SK-N-SH (cell line): Measurements from ENCODE around the gene RABL6. TPM values are rescaled to one million over a fixed set of nuclear protein-coding genes. Genes with fewer than 3 reads are reported as not detected.

Experiments used
- CTCF ChIA-PET: fragments of 300-600, 350-600 bp; formaldehyde crosslinking; extraction: SDS; loops from one replicate; lab custom pipeline; 2021; lab: Yijun Ruan, JAX
- POLR2A ChIA-PET: fragments of 350-600 bp; sonication (Branson Sonifier 250); formaldehyde crosslinking; extraction: SDS; loops from one replicate; lab custom pipeline; 2020; ENCODE audit warnings: antibody characterized with exemption, inconsistent platforms; lab: Yijun Ruan, JAX
- DNase-seq: peaks from one replicate; pipeline ENCODE4 v3.0.0; 2012
- H2AFZ ChIP-seq: fragments of 200-600 bp; sonication (generic); 2 replicates; pipeline ENCODE4 v1.8.1; 2016; ENCODE audit warnings: antibody characterized with exemption, mild to moderate bottlenecking, low read depth
- H3F3A ChIP-seq: fragments of 200-600 bp; sonication (generic); replicated peaks from 2 replicates; pipeline ENCODE3; 2016; ENCODE audit warnings: antibody characterized with exemption, mild to moderate bottlenecking; ENCODE audit not compliant: insufficient read depth
- H3K27ac ChIP-seq, 2 experiments: fragments of 200-500 bp in 1 of 2; fragments of 200-600 bp in 1 of 2; sonication (Bioruptor generic) in 1 of 2; sonication (generic), shearing (Covaris generic) in 1 of 2; 2 replicates each; pipeline versions ENCODE4 v1.5.1 to v1.6.1; 2014 to 2016; ENCODE audit warnings: low read depth in 2 of 2, inconsistent platforms in 1 of 2, low read length in 1 of 2, mild to moderate bottlenecking in 1 of 2, mixed read lengths in 1 of 2
- H3K27me3 ChIP-seq: fragments of 200-600 bp; sonication (generic), shearing (Covaris generic); 2 replicates; pipeline ENCODE4 v1.6.1; 2016; ENCODE audit warnings: mixed run types; ENCODE audit not compliant: insufficient read depth
- H3K36me3 ChIP-seq, 2 experiments: fragments of 200-500 bp in 1 of 2; fragments of 200-600 bp in 1 of 2; sonication (Bioruptor generic) in 1 of 2; sonication (generic) in 1 of 2; replicated peaks in 1 of 2; 2 replicates each; pipeline versions ENCODE3 to v1.5.1; 2014 to 2016; ENCODE audit warnings: low read length in 1 of 2, mild to moderate bottlenecking in 1 of 2; ENCODE audit not compliant: insufficient read depth in 2 of 2, control insufficient read depth in 1 of 2
- H3K4me1 ChIP-seq, 2 experiments: fragments of 200-500 bp in 1 of 2; fragments of 200-600 bp in 1 of 2; sonication (Bioruptor generic) in 1 of 2; sonication (generic), shearing (Covaris generic) in 1 of 2; 2 replicates each; pipeline versions ENCODE4 v1.5.1 to v1.6.1; 2014 to 2016; ENCODE audit warnings: low read depth in 1 of 2, low read length in 1 of 2, mixed run types in 1 of 2; ENCODE audit not compliant: insufficient read depth in 2 of 2, control insufficient read depth in 1 of 2
- H3K4me2 ChIP-seq: fragments of 200-600 bp; sonication (generic), shearing (Covaris generic); 2 replicates; pipeline ENCODE4 v1.6.1; 2017; ENCODE audit warnings: mixed run types
- H3K4me3 ChIP-seq, 2 experiments: fragments of 200-500 bp in 1 of 2; fragments of 200-600 bp in 1 of 2; sonication (Bioruptor generic) in 1 of 2; sonication (generic), shearing (Covaris generic) in 1 of 2; 2 replicates each; pipeline versions ENCODE4 v1.5.1 to v1.8.1; 2014 to 2016; ENCODE audit warnings: low read depth in 2 of 2, inconsistent platforms in 1 of 2, low read length in 1 of 2, mild to moderate bottlenecking in 1 of 2, mixed read lengths in 1 of 2, moderate library complexity in 1 of 2
- H3K79me2 ChIP-seq: fragments of 200-600 bp; sonication (generic); 2 replicates; pipeline ENCODE4 v1.8.1; 2017; ENCODE audit warnings: mild to moderate bottlenecking; ENCODE audit not compliant: insufficient read depth
- H3K9ac ChIP-seq: fragments of 200-600 bp; sonication (generic); 2 replicates; pipeline ENCODE4 v1.6.1; 2017; ENCODE audit warnings: mixed run types
- H3K9me2 ChIP-seq: fragments of 200-600 bp; sonication (generic); 2 replicates; pipeline ENCODE4 v1.6.1; 2017; ENCODE audit warnings: mixed run types
- H3K9me3 ChIP-seq: fragments of 200-600 bp; sonication (generic); 2 replicates; pipeline ENCODE4 v1.6.1; 2017; ENCODE audit warnings: mixed run types, mild to moderate bottlenecking, moderate library complexity
- H4K20me1 ChIP-seq: fragments of 200-600 bp; sonication (generic); 2 replicates; pipeline ENCODE4 v1.6.1; 2017; ENCODE audit warnings: mild to moderate bottlenecking, mixed run types; ENCODE audit not compliant: insufficient read depth
- CHD2 ChIP-seq: fragments of 150-350 bp; IDR thresholded peaks from 2 replicates; pipeline ENCODE4 v1.6.1; 2018; ENCODE audit warnings: low read length; ENCODE audit not compliant: partially characterized antibody
- ELF1 ChIP-seq: IDR thresholded peaks from 2 replicates; pipeline ENCODE4 v1.4.0; 2012
- EZH2phosphoT487 ChIP-seq: fragments of 200-600 bp; sonication (generic); IDR thresholded peaks from 2 replicates; pipeline ENCODE4 v1.6.1; 2017; ENCODE audit warnings: low read depth, mixed run types, mild to moderate bottlenecking, antibody characterized with exemption, moderate library complexity, borderline replicate concordance
- FOSL2 ChIP-seq: IDR thresholded peaks from 2 replicates; pipeline ENCODE4 v1.4.0; 2012; ENCODE audit warnings: low read depth, mild to moderate bottlenecking, moderate library complexity, borderline replicate concordance
- JUND ChIP-seq: IDR thresholded peaks from 2 replicates; pipeline ENCODE4 v1.4.0; 2012
- MXI1 ChIP-seq: IDR thresholded peaks from 2 replicates; pipeline ENCODE4 v1.6.1; 2012; ENCODE audit warnings: mild to moderate bottlenecking, low read depth, low read length, improper control_type of control experiment
- NFIC ChIP-seq: IDR thresholded peaks from 2 replicates; pipeline ENCODE4 v1.4.0; 2012; ENCODE audit warnings: borderline replicate concordance
- NRF1 ChIP-seq: IDR thresholded peaks from 2 replicates; pipeline ENCODE4 v1.6.1; 2012; ENCODE audit warnings: low read depth, mild to moderate bottlenecking, low read length
- RCOR1 ChIP-seq: fragments of 150-350 bp; IDR thresholded peaks from 2 replicates; pipeline ENCODE4 v1.6.1; 2017; ENCODE audit warnings: antibody characterized with exemption, low read length
- RFX5 ChIP-seq: IDR thresholded peaks from 2 replicates; pipeline ENCODE4 v1.6.1; 2012; ENCODE audit warnings: mild to moderate bottlenecking, improper control_type of control experiment, low read length
- RXRA ChIP-seq: IDR thresholded peaks from 2 replicates; pipeline ENCODE4 v1.4.0; 2012; ENCODE audit warnings: low read depth, mild to moderate bottlenecking, borderline replicate concordance
- SMC3 ChIP-seq: IDR thresholded peaks from 2 replicates; pipeline ENCODE4 v1.6.1; 2012; ENCODE audit warnings: low read depth, low read length, improper control_type of control experiment
- WGBS: methylation state at CpG from one replicate; pipeline ENCODE4 v1.1.6; 2017; ENCODE audit warnings: low lambda C conversion rate; 5-methylcytosine and 5-hydroxymethylcytosine counted together
- polyA plus RNA-seq, 3 experiments: library from polyadenylated mRNA; depleted of rRNA; stranded (reverse); fragments of >200 nt; gene quantifications; 2 replicates each; pipeline ENCODE4 v1.2.3, GENCODE V29; 2012
- TF ChIP-seq, protein P1 (sequence below): IDR thresholded peaks from 2 replicates; pipeline ENCODE4 v1.4.0; 2012; ENCODE audit warnings: low read depth, borderline replicate concordance
- TF ChIP-seq, protein P2 (sequence below): fragments of 200-600 bp; sonication (generic); IDR thresholded peaks from 2 replicates; pipeline ENCODE4 v1.6.1; 2017; ENCODE audit warnings: antibody characterized with exemption, mild to moderate bottlenecking, moderate library complexity

Gene RABL6
- polyA plus RNA-seq, 1 of the 3 experiments (the other 2 are of a cell fraction), result 43.6 TPM

DNA sequence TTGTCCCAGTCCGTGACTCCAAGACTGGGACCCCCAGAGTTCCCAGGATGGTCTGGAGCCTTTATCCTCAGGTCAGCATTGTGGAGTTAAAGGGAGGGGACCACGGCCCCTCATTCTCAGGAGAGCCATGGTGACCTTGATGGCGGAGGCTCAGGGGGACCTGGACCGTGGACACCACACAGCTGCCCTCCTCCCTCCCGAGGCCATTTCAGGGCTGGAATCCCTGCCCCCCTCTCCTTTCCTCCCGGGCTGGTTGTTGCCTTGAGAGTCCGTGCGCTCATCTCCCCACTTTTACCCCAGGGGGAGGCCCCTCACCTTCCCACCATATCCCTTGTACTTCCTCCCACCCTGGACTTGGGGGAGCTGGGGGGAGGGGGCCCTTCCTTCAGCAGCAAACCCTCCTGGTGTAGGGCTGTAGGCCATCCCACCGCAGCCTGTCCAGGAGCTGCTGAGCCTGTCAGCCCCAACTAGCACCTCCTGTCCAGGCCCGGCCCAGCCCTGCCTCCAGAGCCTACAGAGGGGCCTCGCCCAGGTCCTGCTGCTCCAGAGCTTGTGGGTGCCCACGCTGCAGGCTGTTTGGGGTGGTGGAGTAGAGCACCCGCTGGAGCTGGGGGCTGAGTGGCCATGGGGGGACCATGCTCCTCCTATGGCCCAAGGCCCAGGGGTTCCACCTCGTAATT is 20.2 kb downstream of the RABL6 start:
- no peaks in the 10 kb centered on the region for H3K27me3 ChIP-seq
- H3K79me2 ChIP-seq, result no peaks in the 10 kb centered on the region
- POLR2A ChIA-PET, result interaction anchor here (1.8 kb wide), 1 partner anchor 14 kb away, joined by 4 read pairs; the partner anchor contains the start of gene AJM1
- peaks cover 7 to 80% of the 10 kb centered on the region in 2 experiments for H3K36me3 ChIP-seq
- DNase-seq, result no peak
- no peak overlapping the region for H3K4me3 ChIP-seq
- no peaks in the 10 kb centered on the region for H3K4me1 ChIP-seq
- no peak overlapping the region for H2AFZ ChIP-seq
- H3K9me2 ChIP-seq, result no peaks in the 10 kb centered on the region
- H3K4me2 ChIP-seq, result no peak overlapping the region
- CTCF ChIA-PET, result interaction anchor here (1.1 to 1.5 kb wide), 3 partner anchors 8 to 18 kb away, joined by 3 to 4 read pairs (median 3); no protein-coding TSS in a partner anchor
- H4K20me1 ChIP-seq, result no peaks in the 10 kb centered on the region
- H3K27ac ChIP-seq, result no peak overlapping the region
- no peak overlapping the region for H3K9ac ChIP-seq
- TF ChIP-seq NFIC (no peak), NRF1 (no peak)
- H3F3A ChIP-seq, result no peaks in the 10 kb centered on the region
- 96% methylated on average over 13 of the region's 14 CpGs for WGBS
- H3K9me3 ChIP-seq, result no peaks in the 10 kb centered on the region

DNA sequence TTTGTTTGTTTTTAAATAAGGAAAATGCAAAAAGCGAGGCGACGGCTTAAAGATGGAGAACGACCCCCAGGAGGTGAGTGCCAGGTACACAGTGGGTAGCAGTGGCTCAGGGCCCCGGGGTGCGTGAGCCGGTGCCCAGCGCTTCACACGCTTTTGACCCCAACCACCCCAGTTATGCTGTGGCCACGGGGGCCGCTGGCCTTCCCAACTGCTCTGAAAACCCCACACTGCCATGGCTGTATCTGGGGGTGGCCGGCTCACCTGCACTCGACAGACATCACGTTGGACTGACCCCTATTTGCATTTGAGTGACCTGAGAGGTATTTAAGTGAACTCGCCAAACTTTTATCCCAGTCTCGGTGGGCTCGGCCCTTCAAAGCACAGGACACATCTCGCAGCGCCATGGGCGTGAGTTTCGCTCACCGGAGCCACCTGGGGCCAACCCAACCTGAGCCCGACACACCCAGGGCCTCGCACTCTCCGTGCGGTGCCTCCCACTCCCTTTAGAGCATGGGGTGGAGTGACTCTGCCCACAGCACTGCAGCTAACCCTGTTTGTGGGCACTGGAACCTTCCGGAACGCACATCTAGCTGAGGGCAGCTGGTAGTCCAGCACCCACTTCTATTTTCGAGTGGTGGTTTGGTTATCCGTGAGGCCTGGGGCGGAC is 20.9 kb downstream of the RABL6 start:
- Histone ChIP-seq H4K20me1 (no peaks in the 10 kb centered on the region), H3K4me2 (no peak overlapping the region), H3K9ac (no peak overlapping the region), H3K79me2 (no peaks in the 10 kb centered on the region), H3K9me2 (no peaks in the 10 kb centered on the region), H3K9me3 (no peaks in the 10 kb centered on the region), H3K36me3 (peaks cover 7 to 76% of the 10 kb centered on the region in 2 experiments), H2AFZ (no peak overlapping the region), H3K27me3 (no peaks in the 10 kb centered on the region), H3K4me1 (no peaks in the 10 kb centered on the region), H3K4me3 (no peak overlapping the region), H3K27ac (no peak overlapping the region), H3F3A (no peaks in the 10 kb centered on the region)
- CTCF ChIA-PET, result interaction anchor here (0.7 to 5.7 kb wide), 4 partner anchors 8 to 16 kb away, joined by 3 to 36 read pairs (median 3); partner anchors contain the start of gene AJM1
- no peak for DNase-seq
- TF ChIP-seq, protein P1, sequence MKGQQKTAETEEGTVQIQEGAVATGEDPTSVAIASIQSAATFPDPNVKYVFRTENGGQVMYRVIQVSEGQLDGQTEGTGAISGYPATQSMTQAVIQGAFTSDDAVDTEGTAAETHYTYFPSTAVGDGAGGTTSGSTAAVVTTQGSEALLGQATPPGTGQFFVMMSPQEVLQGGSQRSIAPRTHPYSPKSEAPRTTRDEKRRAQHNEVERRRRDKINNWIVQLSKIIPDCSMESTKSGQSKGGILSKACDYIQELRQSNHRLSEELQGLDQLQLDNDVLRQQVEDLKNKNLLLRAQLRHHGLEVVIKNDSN, result no peak
- TF ChIP-seq, protein P2, sequence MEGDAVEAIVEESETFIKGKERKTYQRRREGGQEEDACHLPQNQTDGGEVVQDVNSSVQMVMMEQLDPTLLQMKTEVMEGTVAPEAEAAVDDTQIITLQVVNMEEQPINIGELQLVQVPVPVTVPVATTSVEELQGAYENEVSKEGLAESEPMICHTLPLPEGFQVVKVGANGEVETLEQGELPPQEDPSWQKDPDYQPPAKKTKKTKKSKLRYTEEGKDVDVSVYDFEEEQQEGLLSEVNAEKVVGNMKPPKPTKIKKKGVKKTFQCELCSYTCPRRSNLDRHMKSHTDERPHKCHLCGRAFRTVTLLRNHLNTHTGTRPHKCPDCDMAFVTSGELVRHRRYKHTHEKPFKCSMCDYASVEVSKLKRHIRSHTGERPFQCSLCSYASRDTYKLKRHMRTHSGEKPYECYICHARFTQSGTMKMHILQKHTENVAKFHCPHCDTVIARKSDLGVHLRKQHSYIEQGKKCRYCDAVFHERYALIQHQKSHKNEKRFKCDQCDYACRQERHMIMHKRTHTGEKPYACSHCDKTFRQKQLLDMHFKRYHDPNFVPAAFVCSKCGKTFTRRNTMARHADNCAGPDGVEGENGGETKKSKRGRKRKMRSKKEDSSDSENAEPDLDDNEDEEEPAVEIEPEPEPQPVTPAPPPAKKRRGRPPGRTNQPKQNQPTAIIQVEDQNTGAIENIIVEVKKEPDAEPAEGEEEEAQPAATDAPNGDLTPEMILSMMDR, result no peak
- TF ChIP-seq FOSL2, result no peak
- TF ChIP-seq RXRA, result no peak
- TF ChIP-seq RFX5, result no peak
- no peak for TF ChIP-seq EZH2phosphoT487
- TF ChIP-seq JUND, result no peak
- no peak for TF ChIP-seq RCOR1
- TF ChIP-seq NRF1, result no peak
- TF ChIP-seq SMC3, result no peak
- TF ChIP-seq ELF1, result no peak
- no peak for TF ChIP-seq CHD2
- TF ChIP-seq MXI1, result no peak
- POLR2A ChIA-PET, result interaction anchor here (1.8 kb wide), 1 partner anchor 14 kb away, joined by 4 read pairs; the partner anchor contains the start of gene AJM1
- 96% methylated on average over 12 of the region's 31 CpGs for WGBS
